ENCODE measurements around the gene PPP2R5E. TPM values are rescaled to one million over a fixed set of nuclear protein-coding genes. Genes with fewer than 3 reads are reported as not detected.

Gene PPP2R5E
- total and polyA plus RNA-seq, 9 of the 15 experiments (the other 6 are each of a cell fraction or from before 2014, with no cell fraction given) = 4.2 to 30.3 (median 11.0) TPM

DNA sequence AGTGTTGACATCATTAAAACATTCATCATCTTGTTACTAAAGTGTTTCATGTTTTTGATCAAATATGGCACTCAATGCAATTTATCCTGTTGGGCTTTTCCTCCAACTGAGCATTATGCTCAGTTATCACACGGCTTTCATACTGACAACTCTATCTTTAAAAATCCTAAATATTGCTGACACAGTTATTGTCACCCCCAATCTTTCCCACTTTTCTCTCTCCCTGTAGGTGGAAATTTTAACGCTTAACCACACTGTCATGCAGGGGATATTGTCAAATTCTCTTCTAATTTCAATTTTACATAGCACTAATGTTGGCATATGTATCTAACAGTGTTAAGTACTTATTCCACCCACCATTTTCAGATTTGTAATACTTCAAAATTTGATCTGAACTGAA, 164.7 kb downstream of the PPP2R5E start:
- H3K9me3 ChIP-seq (replicated peaks; ENCODE audit: control insufficient read depth, insufficient read depth, low read depth, low read length) = no peaks in the 10 kb centered on the region
- peaks cover 21% of the 10 kb centered on the region; the same call in 2 of the 3 replicates for H3K36me3 ChIP-seq (ENCODE audit: control insufficient read depth, insufficient read depth, low read length)
- intact Hi-C loops (cut with micrococcal nuclease) = no loop called here
- H3K27me3 ChIP-seq (ENCODE audit: control insufficient read depth in 2 of 2, insufficient read depth in 2 of 2, low read length in 2 of 2) = no peaks in the 10 kb centered on the region
- H3K9ac ChIP-seq (ENCODE audit: insufficient read depth in 1 of 2, low read depth in 2 of 2, low read length in 2 of 2) = no peak overlapping the region
- no peak overlapping the region for H3K4me2 ChIP-seq (ENCODE audit: insufficient read depth, low read length)
- no peaks in the 10 kb centered on the region for H3K4me1 ChIP-seq (replicated peaks in 1 of 2; ENCODE audit: control insufficient read depth in 2 of 2, insufficient read depth in 2 of 2, low read length in 2 of 2)
- H3K79me2 ChIP-seq (ENCODE audit: control insufficient read depth, insufficient read depth, low read length) = no peaks in the 10 kb centered on the region
- ChIA-PET CTCF (ENCODE audit: low intra/inter-chr PET ratio) (interaction anchor here (0.6 kb wide), 1 partner anchor 174 kb away, joined by 3 read pairs; no protein-coding TSS in a partner anchor), POLR2A (no interaction called here)
- ATAC-seq = no peak
- no TSS peak for BruUV-seq (replicated peaks)
- in situ Hi-C loops (cut with MboI) = loop anchor here (25.0 kb wide), 1 partner anchor 934 kb away; no protein-coding TSS in a partner anchor
- H3K27ac ChIP-seq (ENCODE audit: extremely low read depth, low read depth, low read length) = no peak overlapping the region
- no peaks in the 10 kb centered on the region for H4K20me1 ChIP-seq (replicated peaks; ENCODE audit: control insufficient read depth, insufficient read depth, low read length)
- no peak for DNase-seq (ENCODE audit: extremely low read depth in 1 of 4, low spot score in 3 of 4)
- no peaks in the 10 kb centered on the region for H3K9me1 ChIP-seq (ENCODE audit: control insufficient read depth, insufficient read depth, low read length)
- H3K4me3 ChIP-seq = no peak overlapping the region
- 85% methylated on average over 2 of the region's 2 CpGs for WGBS (ENCODE audit: insufficient coverage, low coverage, missing lambda C conversion rate)
- no peak for TF ChIP-seq ETS2 (tag; IDR thresholded peaks at IDR 0.05; ENCODE audit: borderline replicate concordance, poor library complexity, severe bottlenecking)
- TF ChIP-seq, protein P1, sequence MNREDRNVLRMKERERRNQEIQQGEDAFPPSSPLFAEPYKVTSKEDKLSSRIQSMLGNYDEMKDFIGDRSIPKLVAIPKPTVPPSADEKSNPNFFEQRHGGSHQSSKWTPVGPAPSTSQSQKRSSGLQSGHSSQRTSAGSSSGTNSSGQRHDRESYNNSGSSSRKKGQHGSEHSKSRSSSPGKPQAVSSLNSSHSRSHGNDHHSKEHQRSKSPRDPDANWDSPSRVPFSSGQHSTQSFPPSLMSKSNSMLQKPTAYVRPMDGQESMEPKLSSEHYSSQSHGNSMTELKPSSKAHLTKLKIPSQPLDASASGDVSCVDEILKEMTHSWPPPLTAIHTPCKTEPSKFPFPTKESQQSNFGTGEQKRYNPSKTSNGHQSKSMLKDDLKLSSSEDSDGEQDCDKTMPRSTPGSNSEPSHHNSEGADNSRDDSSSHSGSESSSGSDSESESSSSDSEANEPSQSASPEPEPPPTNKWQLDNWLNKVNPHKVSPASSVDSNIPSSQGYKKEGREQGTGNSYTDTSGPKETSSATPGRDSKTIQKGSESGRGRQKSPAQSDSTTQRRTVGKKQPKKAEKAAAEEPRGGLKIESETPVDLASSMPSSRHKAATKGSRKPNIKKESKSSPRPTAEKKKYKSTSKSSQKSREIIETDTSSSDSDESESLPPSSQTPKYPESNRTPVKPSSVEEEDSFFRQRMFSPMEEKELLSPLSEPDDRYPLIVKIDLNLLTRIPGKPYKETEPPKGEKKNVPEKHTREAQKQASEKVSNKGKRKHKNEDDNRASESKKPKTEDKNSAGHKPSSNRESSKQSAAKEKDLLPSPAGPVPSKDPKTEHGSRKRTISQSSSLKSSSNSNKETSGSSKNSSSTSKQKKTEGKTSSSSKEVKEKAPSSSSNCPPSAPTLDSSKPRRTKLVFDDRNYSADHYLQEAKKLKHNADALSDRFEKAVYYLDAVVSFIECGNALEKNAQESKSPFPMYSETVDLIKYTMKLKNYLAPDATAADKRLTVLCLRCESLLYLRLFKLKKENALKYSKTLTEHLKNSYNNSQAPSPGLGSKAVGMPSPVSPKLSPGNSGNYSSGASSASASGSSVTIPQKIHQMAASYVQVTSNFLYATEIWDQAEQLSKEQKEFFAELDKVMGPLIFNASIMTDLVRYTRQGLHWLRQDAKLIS (CRISPR knock-in tag; IDR thresholded peaks at IDR 0.05) = no peak
- TF ChIP-seq ZBTB17 (CRISPR knock-in tag; IDR thresholded peaks at IDR 0.05) = no peak
- no peak for TF ChIP-seq SREBF2 (CRISPR knock-in tag; IDR thresholded peaks at IDR 0.05)
- no peak for TF ChIP-seq HIVEP1 (CRISPR knock-in tag; IDR thresholded peaks at IDR 0.05)
- TF ChIP-seq MTA3 (IDR thresholded peaks at IDR 0.05; ENCODE audit: borderline replicate concordance) = no peak
- TF ChIP-seq RAD21 (CRISPR knock-in tag; conservative IDR thresholded peaks at IDR 0.05 in 1 of 2, IDR thresholded peaks at IDR 0.05 in 1 of 2) = no peak
- TF ChIP-seq NR2F6 (CRISPR knock-in tag; IDR thresholded peaks at IDR 0.05) = no peak
- no peak for TF ChIP-seq ZFPM2 (CRISPR knock-in tag; IDR thresholded peaks at IDR 0.05)
- TF ChIP-seq C11orf30 (IDR thresholded peaks at IDR 0.05; ENCODE audit: low read depth) = peak; percentile 29; the same call in 1 of the 2 replicates
- no peak for TF ChIP-seq ZNF133 (CRISPR knock-in tag; IDR thresholded peaks at IDR 0.05)
- no peak for TF ChIP-seq HMG20B (CRISPR knock-in tag; IDR thresholded peaks at IDR 0.05)
- TF ChIP-seq FOXJ2 (tag; IDR thresholded peaks at IDR 0.05) = no peak
- TF ChIP-seq ZNF316 (IDR thresholded peaks at IDR 0.05) = peak; percentile 57; the same call in 1 of the 2 replicates
- no peak for TF ChIP-seq ARNT (IDR thresholded peaks at IDR 0.05)
- TF ChIP-seq POLR2B (IDR thresholded peaks at IDR 0.05; ENCODE audit: low read depth, partially characterized antibody) = no peak
- TF ChIP-seq MEF2A (IDR thresholded peaks at IDR 0.05; ENCODE audit: control insufficient read depth, low read depth, low read length) = no peak
- FAIRE-seq = no peak
- no peak overlapping the region for H2AFZ ChIP-seq (ENCODE audit: low read depth, low read length)
